Transverse colon (tissue), 4 donors: ENCODE results near the gene SHISA8. TPM values are rescaled to one million over a fixed set of nuclear protein-coding genes. Genes with fewer than 3 reads are reported as not detected.

ENCODE experiments used
- DNase-seq: peaks from one replicate; pipeline ENCODE4 v3.0.0-alpha.2; 2019
- H3K27ac ChIP-seq, 4 donors: fragments of 200-600 bp; sonication (generic); 2 replicates each; pipeline ENCODE4 v1.5.1; 2016 to 2018; ENCODE audit warnings: inconsistent platforms in 4 of 4
- H3K27me3 ChIP-seq: fragments of 200-600 bp; sonication (generic); 2 replicates; pipeline ENCODE4 v1.5.1; 2017; ENCODE audit warnings: inconsistent platforms
- H3K36me3 ChIP-seq, 4 donors: fragments of 200-600 bp; sonication (generic); 2 replicates each; pipeline ENCODE4 v1.5.1; 2017 to 2019; ENCODE audit warnings: inconsistent platforms in 4 of 4
- H3K4me1 ChIP-seq, 4 donors: fragments of 200-600 bp; sonication (generic); 2 replicates each; pipeline ENCODE4 v1.5.1; 2017 to 2020; ENCODE audit warnings: inconsistent platforms in 4 of 4
- H3K4me3 ChIP-seq, 4 donors: fragments of 200-600 bp; sonication (generic); 1 replicate in 1 of 4; 2 replicates in 3 of 4; pipeline versions ENCODE4 v1.5.1 to v1.6.1; 2017 to 2019; ENCODE audit warnings: inconsistent platforms in 4 of 4
- H3K9me3 ChIP-seq, 2 donors: fragments of 200-600 bp; sonication (generic); 2 replicates each; pipeline ENCODE4 v1.5.1; 2017 to 2019; ENCODE audit warnings: inconsistent platforms in 2 of 2
- EP300 ChIP-seq: sonication (generic); formaldehyde crosslinking; IDR thresholded peaks from one replicate; pipeline ENCODE4 v1.6.1; 2017; ENCODE audit warnings: antibody characterized with exemption, low read depth
- POLR2A ChIP-seq: fragments of 450-650 bp; IDR thresholded peaks from one replicate; pipeline ENCODE4 v1.6.1; 2016; ENCODE audit warnings: antibody characterized with exemption, mild to moderate bottlenecking, moderate library complexity
- POLR2AphosphoS5 ChIP-seq, 3 donors: sonication (generic); formaldehyde crosslinking; IDR thresholded peaks; one replicate each; pipeline ENCODE4 v1.6.1; 2016; ENCODE audit warnings: antibody characterized with exemption in 3 of 3
- WGBS, 2 donors: methylation state at CpG; one replicate each; pipeline ENCODE4 v1.1.5; 2018; ENCODE audit warnings: low coverage in 1 of 2; 5-methylcytosine and 5-hydroxymethylcytosine counted together
- in situ Hi-C, 4 donors: fragments of 200-750 bp; cut with MboI; loops; one replicate each; pipeline versions ENCODE4 v1.15.0 to v1.15.1; 2017; ENCODE audit warnings: low sequenced_read_pairs in 3 of 4, low pct_ligation_motif_present in 1 of 4, low pct_unique_long_range_greater_than_20kb in 1 of 4
- intact Hi-C: fragments of 100-400 bp; cut with DNase I; formaldehyde crosslinking; loops from one replicate; pipeline ENCODE4 v1.15.1; 2023; ENCODE audit warnings: low total_unique reads
- total RNA-seq, 4 donors: library from RNA; depleted of rRNA; stranded (reverse); fragments of >200 nt; gene quantifications; one replicate each; pipeline ENCODE4 v1.1.0, GENCODE V29; 2016
- TF ChIP-seq, protein P1 (sequence below), 5 experiments: fragments of 200-600 bp in 3 of 5; fragments of 450-650 bp in 2 of 5; sonication (generic) in 3 of 5; IDR thresholded peaks; 1 replicate in 2 of 5; 2 replicates in 3 of 5; pipeline ENCODE4 v1.5.1; 2016 to 2017; ENCODE audit warnings: antibody characterized with exemption in 5 of 5, inconsistent platforms in 3 of 5, mild to moderate bottlenecking in 2 of 5, moderate library complexity in 1 of 5

The SHISA8 gene
- total RNA-seq, 4 donors from 2014 or later = 0.32 TPM; not detected in 3

DNA sequence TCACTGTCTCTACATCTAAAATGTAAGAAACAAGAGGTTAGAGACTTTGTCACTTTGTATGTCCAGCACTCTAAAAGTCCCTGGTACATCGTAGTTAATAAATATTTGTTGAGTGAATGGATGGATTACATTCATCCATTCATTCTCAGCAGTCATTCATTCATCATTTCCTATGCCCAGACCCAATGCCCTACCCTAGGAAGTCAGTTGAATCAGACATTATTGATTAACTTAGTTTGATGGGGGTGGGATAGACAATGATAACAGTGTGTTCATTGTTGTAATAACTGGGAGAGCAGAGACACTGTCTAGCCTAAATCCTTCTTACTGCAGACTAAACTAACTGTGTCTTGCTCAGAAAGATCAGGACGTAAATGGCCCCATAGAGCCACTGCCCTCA, 33.3 kb upstream of the SHISA8 start:
- Histone ChIP-seq H3K27ac (no peak overlapping the region), H3K4me3 (no peak overlapping the region), H3K4me1 (peaks cover 6 to 24% (median 13%) of the 10 kb centered on the region in 4 donors), H3K27me3 (no peaks in the 10 kb centered on the region), H3K36me3 (no peaks in the 10 kb centered on the region), H3K9me3 (no peaks in the 10 kb centered on the region)
- in situ Hi-C loops (loop anchor here (10.0 to 25.0 kb wide), 4 partner anchors 123 to 253 kb away; partner anchors contain the start of genes CCDC134 (in 2 of the 4) and MEI1 (in 1 of the 4)), intact Hi-C loops (loop anchor here (10.0 kb wide), 1 partner anchor 123 kb away; no protein-coding TSS in a partner anchor)
- DNase-seq = no peak
- WGBS, 2 donors = 90 to 100% methylated on average over 1 to 2 of the region's 2 CpGs
- TF ChIP-seq POLR2AphosphoS5 (IDR thresholded peaks at IDR 0.05) = no peak
- TF ChIP-seq, protein P1, sequence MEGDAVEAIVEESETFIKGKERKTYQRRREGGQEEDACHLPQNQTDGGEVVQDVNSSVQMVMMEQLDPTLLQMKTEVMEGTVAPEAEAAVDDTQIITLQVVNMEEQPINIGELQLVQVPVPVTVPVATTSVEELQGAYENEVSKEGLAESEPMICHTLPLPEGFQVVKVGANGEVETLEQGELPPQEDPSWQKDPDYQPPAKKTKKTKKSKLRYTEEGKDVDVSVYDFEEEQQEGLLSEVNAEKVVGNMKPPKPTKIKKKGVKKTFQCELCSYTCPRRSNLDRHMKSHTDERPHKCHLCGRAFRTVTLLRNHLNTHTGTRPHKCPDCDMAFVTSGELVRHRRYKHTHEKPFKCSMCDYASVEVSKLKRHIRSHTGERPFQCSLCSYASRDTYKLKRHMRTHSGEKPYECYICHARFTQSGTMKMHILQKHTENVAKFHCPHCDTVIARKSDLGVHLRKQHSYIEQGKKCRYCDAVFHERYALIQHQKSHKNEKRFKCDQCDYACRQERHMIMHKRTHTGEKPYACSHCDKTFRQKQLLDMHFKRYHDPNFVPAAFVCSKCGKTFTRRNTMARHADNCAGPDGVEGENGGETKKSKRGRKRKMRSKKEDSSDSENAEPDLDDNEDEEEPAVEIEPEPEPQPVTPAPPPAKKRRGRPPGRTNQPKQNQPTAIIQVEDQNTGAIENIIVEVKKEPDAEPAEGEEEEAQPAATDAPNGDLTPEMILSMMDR (IDR thresholded peaks at IDR 0.05) = no peak
- no peak for TF ChIP-seq POLR2A
- no peak for TF ChIP-seq EP300

DNA sequence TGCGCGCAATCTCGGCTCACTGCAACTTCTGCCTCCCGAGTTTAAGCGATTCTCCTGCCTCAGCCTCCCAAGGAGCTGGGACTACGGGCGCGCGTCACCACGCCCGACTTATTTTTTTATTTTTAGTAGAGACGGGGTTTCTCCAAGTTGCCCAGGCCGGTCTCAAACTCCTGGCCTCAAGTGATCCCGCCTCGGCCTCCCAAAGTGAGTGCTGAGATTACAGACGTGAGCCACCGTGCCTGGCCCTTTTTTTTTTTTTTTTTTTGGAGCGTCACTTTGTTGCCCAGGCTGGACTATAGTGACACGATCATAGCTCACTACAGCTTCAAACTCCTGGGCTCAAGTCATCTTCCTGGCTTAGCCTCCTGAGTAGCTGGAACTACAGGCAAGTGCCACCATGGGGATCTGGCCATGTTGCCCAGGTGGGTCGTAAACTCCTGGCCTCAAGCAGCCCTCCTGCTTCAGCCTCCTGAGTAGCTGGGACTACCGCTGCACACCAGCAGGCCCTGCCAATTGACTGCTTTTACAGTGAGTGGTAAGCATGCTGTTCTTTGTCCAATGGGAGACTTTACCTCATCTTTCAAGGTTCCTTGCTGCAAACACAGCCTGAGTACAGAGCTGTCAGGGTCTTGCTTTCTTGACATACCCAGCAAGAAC, 32.7 kb upstream of the SHISA8 start:
- no peaks in the 10 kb centered on the region for H3K27me3 ChIP-seq
- no peaks in the 10 kb centered on the region for H3K36me3 ChIP-seq
- peaks cover 6 to 24% (median 13%) of the 10 kb centered on the region in 4 donors for H3K4me1 ChIP-seq
- in situ Hi-C loops (loop anchor here (10.0 to 25.0 kb wide), 4 partner anchors 123 to 253 kb away; partner anchors contain the start of genes CCDC134 (in 2 of the 4) and MEI1 (in 1 of the 4)), intact Hi-C loops (loop anchor here (10.0 kb wide), 1 partner anchor 123 kb away; no protein-coding TSS in a partner anchor)
- DNase-seq = no peak
- H3K4me3 ChIP-seq = peak overlapping the region in 3 of 4 donors; percentile 62 to 77 (median 71)
- no peaks in the 10 kb centered on the region for H3K9me3 ChIP-seq
- WGBS, 2 donors = 65 to 72% methylated on average over 17 to 21 of the region's 21 CpGs
- peak overlapping the region; percentile 65 to 74 (median 69) for H3K27ac ChIP-seq
- TF ChIP-seq POLR2AphosphoS5 (IDR thresholded peaks at IDR 0.05) (no peak), EP300 (no peak), POLR2A (no peak)
- TF ChIP-seq, protein P1 (IDR thresholded peaks at IDR 0.05) = no peak

DNA sequence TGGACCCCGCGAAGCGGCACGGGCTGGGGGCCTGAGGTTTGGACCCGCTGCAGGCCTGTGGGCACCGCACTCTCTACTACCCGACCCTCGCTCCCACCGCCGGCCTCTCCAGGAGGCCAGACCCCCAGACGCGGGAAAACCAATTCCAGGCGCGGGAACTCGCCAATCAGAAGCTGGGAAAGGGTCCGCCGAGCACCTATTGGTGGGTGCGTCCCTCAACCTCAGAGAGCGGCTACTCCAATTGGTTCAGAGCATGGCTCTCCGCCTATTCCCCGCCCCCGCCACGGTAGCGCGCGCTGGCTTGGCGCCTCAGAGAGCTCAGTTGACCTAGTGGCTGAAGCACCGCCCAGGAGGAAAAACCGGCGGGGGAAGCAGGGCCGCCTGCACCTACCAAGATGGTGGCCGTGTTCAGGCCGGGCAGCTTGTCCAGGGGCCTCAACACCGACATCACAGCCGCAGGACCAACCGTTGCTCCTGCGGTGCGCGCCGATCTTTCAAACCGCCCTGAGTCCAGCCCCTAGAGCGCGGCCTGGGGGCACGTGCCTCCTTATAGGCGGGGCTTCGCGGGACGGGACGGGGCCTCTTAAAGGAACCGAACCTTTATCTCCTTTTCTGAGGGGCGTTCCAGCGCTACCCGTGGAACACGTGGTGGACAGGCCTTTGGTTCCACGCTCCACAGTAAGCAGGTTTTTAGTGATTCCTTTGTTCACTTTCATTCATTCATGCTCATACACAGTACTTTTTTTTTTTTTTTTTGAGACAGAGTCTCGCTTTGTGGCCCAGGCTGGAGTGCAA, 32.0 kb upstream of the SHISA8 start, which contains the start of gene CENPM:
Gene CENPM (minus strand): TSS at position 524 of the 795 bp plus-strand sequence. CDS start 76 bp downstream, at position 448.
- DNase-seq = peak; percentile 93
- in situ Hi-C loops (loop anchor here (10.0 to 25.0 kb wide), 4 partner anchors 122 to 252 kb away; partner anchors contain the start of genes CCDC134 (in 2 of the 4) and MEI1 (in 1 of the 4)), intact Hi-C loops (loop anchor here (10.0 kb wide), 1 partner anchor 122 kb away; no protein-coding TSS in a partner anchor)
- peak within 1 kb of the TSS; percentile 65 to 74 (median 69) for H3K27ac ChIP-seq
- no peaks in the 10 kb centered on the region for H3K9me3 ChIP-seq
- 1 to 4% methylated on average over 19 to 56 of the region's 56 CpGs for WGBS, 2 donors
- H3K27me3 ChIP-seq = no peaks in the 10 kb centered on the region
- peak within 1 kb of the TSS; percentile 62 to 77 (median 69) for H3K4me3 ChIP-seq
- H3K4me1 ChIP-seq = peaks cover 6 to 24% (median 13%) of the 10 kb centered on the region in 4 donors
- no peaks in the 10 kb centered on the region for H3K36me3 ChIP-seq
- TF ChIP-seq, protein P1 (IDR thresholded peaks at IDR 0.05) = peak in 2 of 5 experiments; percentile 6 to 39
- TF ChIP-seq EP300 = no peak
- peak in 2 of 3 donors; percentile 26 to 35 for TF ChIP-seq POLR2AphosphoS5 (IDR thresholded peaks at IDR 0.05)
